AG04449 (cell line): Measurements from ENCODE around the gene CASQ1.

Source experiments
- CTCF ChIA-PET: fragments of 350-600 bp; formaldehyde crosslinking; extraction: SDS; loops from one replicate; lab custom pipeline; 2021; ENCODE audit warnings: antibody characterized with exemption; lab: Yijun Ruan, JAX
- POLR2A ChIA-PET: fragments of 400-600, 350-600 bp; formaldehyde crosslinking; extraction: SDS; loops from one replicate; lab custom pipeline; 2020; ENCODE audit warnings: antibody characterized with exemption, inconsistent platforms; lab: Yijun Ruan, JAX
- DNase-seq: peaks from one replicate; pipeline ENCODE4 v3.0.0-alpha.2; 2010; ENCODE audit warnings: low read depth, low spot score
- H3K4me3 ChIP-seq: 2 replicates; pipeline ENCODE4 v1.5.1; 2011; ENCODE audit warnings: low read depth, mild to moderate bottlenecking, control low read depth, low read length
- TF ChIP-seq, protein P1 (sequence below): IDR thresholded peaks from one replicate; pipeline ENCODE4 v1.5.1; 2011; ENCODE audit warnings: mild to moderate bottlenecking, moderate library complexity, low read length, control low read depth, inconsistent platforms; ENCODE audit not compliant: insufficient read depth; ENCODE audit errors: missing control alignments

The CASQ1 gene

GRCh38 chr1:160192234-160192633 lies 1.9 kb downstream of the CASQ1 start:
- DNase-seq = no peak
- CTCF ChIA-PET = interaction anchor here (0.9 to 8.5 kb wide), 19 partner anchors 11 to 185 kb away, joined by 3 to 214 read pairs (median 10); partner anchors contain the start of genes DCAF8 and PEA15
- no peak overlapping the region for H3K4me3 ChIP-seq
- TF ChIP-seq, protein P1, sequence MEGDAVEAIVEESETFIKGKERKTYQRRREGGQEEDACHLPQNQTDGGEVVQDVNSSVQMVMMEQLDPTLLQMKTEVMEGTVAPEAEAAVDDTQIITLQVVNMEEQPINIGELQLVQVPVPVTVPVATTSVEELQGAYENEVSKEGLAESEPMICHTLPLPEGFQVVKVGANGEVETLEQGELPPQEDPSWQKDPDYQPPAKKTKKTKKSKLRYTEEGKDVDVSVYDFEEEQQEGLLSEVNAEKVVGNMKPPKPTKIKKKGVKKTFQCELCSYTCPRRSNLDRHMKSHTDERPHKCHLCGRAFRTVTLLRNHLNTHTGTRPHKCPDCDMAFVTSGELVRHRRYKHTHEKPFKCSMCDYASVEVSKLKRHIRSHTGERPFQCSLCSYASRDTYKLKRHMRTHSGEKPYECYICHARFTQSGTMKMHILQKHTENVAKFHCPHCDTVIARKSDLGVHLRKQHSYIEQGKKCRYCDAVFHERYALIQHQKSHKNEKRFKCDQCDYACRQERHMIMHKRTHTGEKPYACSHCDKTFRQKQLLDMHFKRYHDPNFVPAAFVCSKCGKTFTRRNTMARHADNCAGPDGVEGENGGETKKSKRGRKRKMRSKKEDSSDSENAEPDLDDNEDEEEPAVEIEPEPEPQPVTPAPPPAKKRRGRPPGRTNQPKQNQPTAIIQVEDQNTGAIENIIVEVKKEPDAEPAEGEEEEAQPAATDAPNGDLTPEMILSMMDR = no peak
- POLR2A ChIA-PET = interaction anchor here (1.6 kb wide), 1 partner anchor 28 kb away, joined by 10 read pairs; no protein-coding TSS in a partner anchor

DNA sequence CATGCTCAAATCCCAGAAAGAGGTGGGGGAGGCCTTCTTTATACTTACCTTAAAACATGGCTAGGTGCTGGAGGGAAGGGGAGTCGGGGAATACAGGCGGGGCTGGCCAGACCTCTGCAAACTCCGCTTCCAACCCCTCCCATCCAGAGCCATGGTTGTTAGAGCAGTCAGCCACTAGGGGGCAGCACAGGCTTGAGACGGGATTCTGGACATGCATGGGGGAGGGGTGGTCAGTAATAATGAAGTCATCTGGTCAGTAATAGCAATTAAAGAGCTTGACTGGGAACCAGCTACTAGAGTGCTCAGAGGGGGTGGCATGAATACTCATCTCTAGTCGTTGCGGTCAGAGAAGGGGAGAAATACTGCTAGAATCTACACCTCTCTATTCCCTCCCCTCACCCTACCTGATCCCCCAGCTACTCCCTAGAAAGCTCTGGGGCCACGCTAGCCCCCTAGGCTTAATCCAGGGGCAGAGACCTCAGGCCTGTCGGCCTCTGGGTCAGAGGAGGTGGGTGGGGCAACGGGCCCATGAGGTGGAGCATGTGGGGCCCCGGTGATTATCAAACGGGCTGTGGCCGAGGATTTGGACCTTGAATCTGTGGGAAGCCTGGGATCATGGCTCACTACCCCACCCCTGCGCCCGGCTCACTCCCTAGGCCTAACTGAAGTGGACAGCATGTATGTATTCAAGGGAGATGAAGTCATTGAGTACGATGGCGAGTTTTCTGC lies 2.9 kb downstream of the CASQ1 start:
- POLR2A ChIA-PET = interaction anchor here (0.6 to 1.6 kb wide), 3 partner anchors 13 to 82 kb away, joined by 3 to 10 read pairs (median 4); no protein-coding TSS in a partner anchor
- TF ChIP-seq, protein P1 = peak; percentile 99
- H3K4me3 ChIP-seq = no peak overlapping the region
- CTCF ChIA-PET = interaction anchor here (0.6 to 8.5 kb wide), 69 partner anchors 12 to 262 kb away, joined by 3 to 214 read pairs (median 5); partner anchors contain the start of genes DCAF8, IGSF8, PEA15 and PEX19
- DNase-seq = peak; percentile 33

DNA sequence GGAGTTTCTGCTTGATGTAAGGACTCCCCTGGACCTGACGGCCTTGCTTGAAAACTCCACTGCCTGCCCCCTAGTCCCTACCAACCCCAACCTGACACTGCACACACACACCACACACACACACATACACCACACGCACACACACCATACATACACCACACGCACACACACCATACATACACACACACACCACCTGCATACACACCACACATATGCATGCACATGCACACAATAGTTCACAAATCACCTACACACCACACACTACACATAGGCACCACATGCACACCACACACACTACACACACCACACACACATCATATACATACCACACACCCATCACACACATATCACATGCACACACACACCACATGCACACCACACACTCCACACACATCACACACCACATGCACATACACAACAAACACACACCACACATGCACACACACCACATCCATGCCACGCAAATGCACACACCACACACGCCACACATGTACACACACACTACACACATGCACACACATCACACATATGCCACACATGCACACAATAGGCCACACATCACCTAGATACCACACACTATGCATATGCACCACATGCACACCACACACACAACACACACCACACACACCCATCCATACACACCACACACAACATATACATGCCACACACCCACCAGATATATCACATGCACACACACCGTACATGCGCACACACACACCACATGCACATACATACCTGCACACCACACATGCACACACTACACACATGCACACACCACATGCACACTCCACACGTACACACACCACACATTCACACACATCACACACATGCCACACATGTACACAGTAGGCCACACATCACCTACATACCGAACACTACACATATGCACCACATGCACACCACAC lies 3.7 kb downstream of the CASQ1 start:
- ChIA-PET POLR2A (interaction anchor here (0.6 to 1.6 kb wide), 3 partner anchors 12 to 81 kb away, joined by 3 to 10 read pairs (median 4); no protein-coding TSS in a partner anchor), CTCF (interaction anchor here (0.6 to 8.5 kb wide), 70 partner anchors 11 to 263 kb away, joined by 3 to 214 read pairs (median 5); partner anchors contain the start of genes DCAF8, IGSF8, PEA15 and PEX19)
- TF ChIP-seq, protein P1 = no peak

GRCh38 chr1:160194737-160195059 lies 4.3 kb downstream of the CASQ1 start:
- TF ChIP-seq, protein P1 = no peak
- DNase-seq = no peak
- ChIA-PET POLR2A (no interaction called here), CTCF (interaction anchor here (0.8 to 3.0 kb wide), 4 partner anchors 8 to 97 kb away, joined by 3 to 18 read pairs (median 11); partner anchors contain the start of gene PEA15)
- no peak overlapping the region for H3K4me3 ChIP-seq

More for the DNA sequence above, 3.7 kb downstream of the CASQ1 start:
- no peak for DNase-seq
- H3K4me3 ChIP-seq = no peak overlapping the region

DNA sequence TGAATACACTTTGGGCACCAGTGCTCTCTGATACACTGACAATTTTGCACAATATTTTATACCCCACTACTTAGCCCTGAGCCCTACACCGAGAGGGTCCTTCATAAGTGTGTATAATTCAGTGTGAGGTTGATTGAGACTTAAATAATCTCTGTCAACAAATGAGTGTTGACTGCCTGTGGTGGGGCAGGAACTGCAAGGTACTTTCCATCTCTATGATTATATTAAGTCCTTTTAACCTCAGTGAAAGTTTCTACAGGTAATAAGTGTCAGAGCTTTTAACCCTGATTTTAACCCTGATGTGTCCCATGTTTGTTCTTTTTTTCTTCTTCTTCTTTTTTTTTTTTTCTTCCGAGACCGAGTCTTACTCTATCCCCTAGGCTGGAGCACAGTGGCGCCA lies 5.8 kb downstream of the CASQ1 start:
- no peak overlapping the region for H3K4me3 ChIP-seq
- DNase-seq = no peak
- ChIA-PET POLR2A (no interaction called here), CTCF (interaction anchor here (1.0 to 3.0 kb wide), 7 partner anchors 9 to 96 kb away, joined by 3 to 18 read pairs (median 8); partner anchors contain the start of gene PEA15)
- TF ChIP-seq, protein P1 = no peak
